Cerebellar nuclear complex (tissue), 1 donor: ENCODE results near the gene NAALADL2.

Experiments
- DNase-seq, 2 experiments: peaks; one replicate each; lab custom pipeline; 2025; lab: John Stamatoyannopoulos, UW

Gene NAALADL2

DNA sequence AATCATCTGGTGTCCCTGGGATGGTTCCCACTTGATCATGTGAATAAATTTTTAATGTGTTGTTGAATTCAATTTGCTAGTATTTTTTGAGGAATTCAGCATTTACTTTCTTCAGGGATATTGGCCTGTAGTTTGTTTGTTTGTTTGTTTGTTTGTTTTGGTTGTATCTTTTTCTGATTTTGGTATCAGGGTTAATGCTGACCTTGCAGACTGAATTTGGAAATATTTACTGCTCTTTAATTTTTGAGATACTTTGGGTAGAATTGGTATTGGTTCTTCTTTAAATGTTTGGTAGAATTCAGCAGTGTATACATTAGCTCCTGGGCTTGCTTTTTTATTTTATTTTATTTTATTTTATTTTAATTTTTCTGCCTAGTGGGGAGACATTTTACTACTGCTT, 803.7 kb downstream of the NAALADL2 start:
- DNase-seq, result no peak

- no peak for DNase-seq
Measured at GRCh38 chr3:175664911-175665310, 805.8 kb downstream of the NAALADL2 start.

GRCh38 chr3:175668300-175668699, 809.2 kb downstream of the NAALADL2 start:
- DNase-seq, result no peak

DNA sequence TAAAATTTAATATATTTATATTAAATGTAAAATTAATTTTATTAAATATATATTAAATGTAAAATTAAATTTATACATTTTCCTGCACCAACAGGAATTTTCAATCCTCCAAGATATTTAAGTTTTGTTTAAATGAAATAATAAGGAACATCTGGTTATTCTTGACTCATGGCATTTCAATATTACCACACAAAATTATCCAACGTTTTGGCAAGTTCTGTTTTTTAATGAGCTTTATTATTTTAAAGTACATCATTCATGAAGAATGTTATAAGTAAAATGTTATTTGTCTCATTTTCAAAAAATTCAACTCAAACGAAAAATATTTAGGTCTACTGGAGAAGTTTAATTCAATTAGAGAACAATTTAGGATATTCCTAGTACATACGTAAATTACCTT, 811.4 kb downstream of the NAALADL2 start:
- DNase-seq, result no peak

DNA sequence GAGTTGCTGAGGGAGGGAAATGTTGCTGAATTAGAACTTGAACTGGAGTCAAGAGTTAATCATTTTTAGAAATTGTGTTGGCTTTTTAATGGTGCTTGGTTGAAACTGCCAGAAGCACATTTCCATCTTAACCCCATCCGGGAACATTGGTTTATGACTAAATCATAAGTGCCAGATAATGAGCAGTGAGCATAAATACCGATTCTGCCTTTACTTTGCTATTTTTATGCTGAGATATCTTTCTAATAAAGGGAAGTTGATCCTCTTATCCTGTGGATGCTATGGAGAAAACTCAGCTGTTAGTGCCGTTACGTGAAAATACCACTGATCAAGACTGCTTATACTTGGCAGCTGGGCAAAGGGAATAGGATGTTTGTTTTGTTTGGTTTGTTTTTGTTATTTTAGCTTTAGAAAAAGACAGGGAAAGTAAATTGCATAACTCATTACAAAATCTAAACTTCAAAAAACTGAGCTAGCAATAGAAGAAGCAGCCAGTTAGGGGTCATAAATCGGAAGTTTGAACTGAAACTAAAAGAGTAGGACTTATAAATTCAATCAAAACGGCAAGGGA, 813.1 kb downstream of the NAALADL2 start:
- DNase-seq, result no peak

DNA sequence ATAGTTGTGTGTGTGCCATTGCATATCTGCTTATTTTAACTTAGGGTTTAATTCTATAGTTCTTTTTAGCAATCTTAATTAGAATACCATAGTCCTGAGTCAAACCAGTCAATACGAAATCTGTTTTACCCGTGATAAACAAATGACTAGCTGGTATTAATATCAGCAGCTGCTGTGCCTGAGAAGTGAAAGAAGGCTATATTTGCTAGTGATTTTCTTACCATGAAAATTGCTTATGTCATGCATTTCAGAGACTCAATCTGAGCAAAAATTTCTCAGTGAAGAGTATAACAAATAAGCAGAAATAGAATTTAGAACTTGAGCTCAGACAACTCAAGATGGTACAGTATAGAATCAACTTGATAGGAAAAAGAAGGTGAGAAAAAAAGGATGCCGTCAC, 820.4 kb downstream of the NAALADL2 start:
- DNase-seq, result no peak

GRCh38 chr3:175692256-175692655, 833.1 kb downstream of the NAALADL2 start:
- no peak for DNase-seq

DNA sequence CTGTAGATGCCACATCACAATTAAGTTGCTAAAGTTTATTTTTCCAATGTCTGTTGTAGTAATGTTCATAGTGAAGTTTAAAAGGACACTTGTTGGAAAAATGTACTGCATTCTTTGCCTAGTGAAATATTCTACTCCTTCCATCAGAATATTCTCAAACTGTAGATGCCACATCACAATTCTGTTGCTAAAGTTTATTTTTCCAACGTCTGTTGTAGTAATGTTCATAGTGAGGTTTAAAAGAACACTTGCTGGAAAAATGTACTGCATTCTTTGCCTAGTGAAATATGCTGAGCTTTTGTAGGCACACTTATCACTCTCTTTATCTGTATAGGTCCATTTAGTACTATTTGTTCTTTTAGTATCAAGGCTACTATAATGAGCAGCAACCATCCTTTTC, 836.1 kb downstream of the NAALADL2 start:
- no peak for DNase-seq

DNA sequence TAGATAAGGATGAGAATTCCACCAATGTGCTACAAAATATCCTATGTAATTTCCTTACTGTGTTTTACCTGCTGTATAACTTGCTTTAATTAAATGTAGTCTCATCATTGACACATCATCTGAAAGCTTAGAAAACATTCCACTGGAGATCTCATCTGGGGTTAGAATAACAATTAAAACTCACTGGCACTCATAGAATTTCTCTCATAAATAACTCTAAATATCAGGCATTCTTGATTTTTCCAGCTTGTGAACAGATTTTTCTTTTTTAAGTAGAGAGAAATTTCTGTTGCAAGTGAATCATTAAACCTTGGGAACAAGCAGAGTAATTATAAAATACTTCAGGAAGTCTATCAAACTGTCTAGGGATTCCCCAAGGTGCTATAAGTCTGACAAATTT, 843.8 kb downstream of the NAALADL2 start:
- no peak for DNase-seq

DNA sequence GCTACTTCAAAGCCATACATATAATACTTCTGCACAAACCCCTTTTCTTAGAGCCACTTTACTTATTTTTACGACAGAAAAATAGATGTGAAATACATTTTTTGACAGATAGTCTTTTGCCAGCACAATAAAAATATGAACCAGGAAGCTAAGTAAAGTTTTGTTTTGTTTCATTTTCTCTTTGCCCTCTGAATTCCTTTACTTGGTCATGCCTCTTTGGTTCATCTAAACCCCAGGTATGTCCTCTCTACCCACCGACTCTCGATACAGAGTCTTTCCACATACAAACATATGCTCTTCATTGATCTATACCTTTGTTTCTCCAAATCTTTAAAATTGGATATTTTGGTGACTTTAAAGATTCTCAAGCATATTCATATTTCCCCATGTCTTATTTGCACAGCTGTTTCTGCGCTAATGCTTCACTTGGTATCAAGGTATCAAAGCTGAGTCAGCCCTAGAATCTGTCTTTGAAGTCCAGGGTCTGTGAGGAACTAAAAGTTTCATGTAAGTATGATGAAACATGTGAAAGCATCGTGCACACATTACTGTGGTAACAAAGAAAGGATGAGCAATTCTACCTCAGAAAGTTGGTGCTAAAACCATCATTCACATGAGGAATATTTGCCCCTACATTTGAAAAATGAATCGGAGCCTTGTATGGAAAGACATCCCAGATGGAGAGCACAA, 845.4 kb downstream of the NAALADL2 start:
- no peak for DNase-seq

- no peak for DNase-seq
Measured at GRCh38 chr3:175713268-175713667, 854.1 kb downstream of the NAALADL2 start.

- no peak for DNase-seq
Measured at GRCh38 chr3:175716446-175716845, 857.3 kb downstream of the NAALADL2 start.

DNA sequence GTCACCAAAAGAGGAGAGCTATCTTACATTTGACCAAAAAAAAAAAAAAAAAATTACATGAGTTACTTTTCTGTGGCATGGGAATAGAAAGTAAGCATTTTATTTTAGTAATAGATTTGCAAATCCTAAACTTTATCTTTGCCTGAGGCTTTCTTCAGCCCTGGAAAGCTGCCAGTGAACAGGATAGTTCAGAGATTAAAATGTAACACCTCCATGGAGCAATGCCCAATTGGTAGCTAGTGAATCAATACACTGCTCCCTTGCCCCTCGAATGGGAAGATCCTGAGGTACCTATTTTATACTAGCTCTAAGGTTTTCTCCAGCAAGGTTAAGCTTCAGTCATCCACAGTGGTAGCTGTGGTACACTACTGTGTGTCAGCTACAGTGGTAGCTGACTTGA, 867.1 kb downstream of the NAALADL2 start:
- no peak for DNase-seq

DNA sequence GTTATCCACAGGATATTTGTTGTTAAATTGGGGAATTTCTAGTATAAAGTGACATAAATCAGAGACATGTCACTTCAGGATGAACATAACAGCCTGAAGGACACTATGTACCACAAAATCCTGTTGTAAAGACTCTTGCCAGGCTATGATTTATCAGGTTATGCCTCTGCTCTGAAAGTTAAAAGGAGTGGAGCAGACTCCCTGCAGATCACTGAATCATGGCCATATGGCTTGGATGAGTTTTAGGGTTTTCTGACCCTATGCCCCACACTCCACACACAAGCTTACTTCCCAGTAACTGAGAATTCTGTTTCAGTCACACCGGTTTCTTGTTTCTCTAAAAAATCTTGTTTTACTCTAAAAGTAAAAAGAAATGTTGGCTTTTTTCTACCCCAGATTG, 869.4 kb downstream of the NAALADL2 start:
- DNase-seq, result no peak

DNA sequence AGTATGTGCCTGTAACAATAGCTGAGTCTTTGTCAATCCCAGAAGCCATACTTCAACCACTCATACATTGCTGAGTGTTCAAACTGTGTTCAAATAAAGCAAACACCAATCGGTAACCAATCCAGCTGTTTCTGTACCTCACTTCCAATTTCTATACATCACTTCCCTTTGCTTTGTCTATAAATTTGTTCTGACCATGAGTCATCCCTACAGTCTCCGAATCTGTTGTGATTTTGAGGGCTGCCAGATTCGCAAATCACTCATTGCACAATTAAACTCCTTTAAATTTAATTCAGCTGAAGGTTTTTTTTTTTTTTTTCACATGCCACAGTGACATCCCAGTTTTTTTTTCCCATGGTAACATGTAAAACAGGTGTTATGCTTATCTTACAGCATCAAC, 870.3 kb downstream of the NAALADL2 start:
- DNase-seq, result no peak

DNA sequence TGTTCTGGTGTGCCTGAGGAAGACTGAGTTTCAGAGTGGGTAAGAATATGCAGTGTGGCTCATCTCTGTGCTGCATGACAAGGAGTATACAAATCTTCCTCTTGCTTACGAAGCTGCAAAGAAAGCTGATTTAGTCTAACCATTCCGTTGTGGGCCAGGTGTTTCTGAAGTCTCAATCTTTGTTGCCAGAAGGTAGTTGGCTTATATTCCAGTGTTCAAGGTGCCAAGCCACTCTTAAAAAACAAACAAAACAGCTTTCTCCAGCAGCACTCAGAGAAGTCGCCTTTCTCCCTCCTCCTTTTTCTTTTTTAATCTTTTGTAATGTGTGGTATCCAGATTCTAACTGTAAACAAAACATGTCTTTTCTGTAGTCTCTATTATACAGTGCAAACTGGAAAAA, 872.4 kb downstream of the NAALADL2 start:
- no peak for DNase-seq

DNA sequence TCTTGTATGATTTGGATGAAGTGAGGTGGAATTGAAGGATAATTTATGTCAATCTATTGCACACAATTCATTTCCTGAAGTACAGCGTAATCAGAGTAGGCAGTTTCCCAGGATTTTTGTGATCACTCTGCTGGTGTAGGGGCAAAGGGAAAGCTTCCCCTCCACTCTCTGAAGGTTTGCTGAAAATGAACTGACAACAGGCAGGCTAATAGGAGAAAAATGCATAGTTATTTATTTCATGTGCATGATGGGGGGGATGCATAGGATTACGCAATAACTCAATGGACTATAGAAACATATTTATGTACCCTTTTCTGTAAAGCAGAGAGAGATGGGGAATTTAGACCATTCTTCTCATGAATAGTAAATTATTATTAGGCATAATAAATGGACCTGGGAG, 872.9 kb downstream of the NAALADL2 start:
- no peak for DNase-seq

- no peak for DNase-seq
Measured at GRCh38 chr3:175735866-175736265, 876.7 kb downstream of the NAALADL2 start.

GRCh38 chr3:175737646-175738572, 878.8 kb downstream of the NAALADL2 start:
- DNase-seq, result no peak

DNA sequence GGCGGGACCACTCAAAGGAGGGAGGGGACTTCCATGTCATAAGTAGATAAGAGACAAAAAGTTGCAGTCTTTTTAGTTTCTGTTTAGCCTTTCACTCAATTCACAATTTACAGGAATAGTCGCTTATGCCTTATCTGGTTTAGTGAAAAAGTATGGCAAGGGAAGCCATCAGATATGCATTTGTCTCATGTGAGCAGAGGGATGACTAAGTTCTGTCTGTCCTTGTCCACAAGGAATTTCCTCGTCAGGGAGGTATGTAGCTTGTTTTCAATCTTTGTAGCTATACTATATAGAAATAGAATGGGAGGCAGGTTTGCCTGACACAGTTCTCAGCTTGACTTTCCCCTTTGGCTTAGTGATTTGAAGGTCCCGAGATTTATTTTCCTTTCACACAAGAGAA, 882.8 kb downstream of the NAALADL2 start:
- DNase-seq, result no peak

DNA sequence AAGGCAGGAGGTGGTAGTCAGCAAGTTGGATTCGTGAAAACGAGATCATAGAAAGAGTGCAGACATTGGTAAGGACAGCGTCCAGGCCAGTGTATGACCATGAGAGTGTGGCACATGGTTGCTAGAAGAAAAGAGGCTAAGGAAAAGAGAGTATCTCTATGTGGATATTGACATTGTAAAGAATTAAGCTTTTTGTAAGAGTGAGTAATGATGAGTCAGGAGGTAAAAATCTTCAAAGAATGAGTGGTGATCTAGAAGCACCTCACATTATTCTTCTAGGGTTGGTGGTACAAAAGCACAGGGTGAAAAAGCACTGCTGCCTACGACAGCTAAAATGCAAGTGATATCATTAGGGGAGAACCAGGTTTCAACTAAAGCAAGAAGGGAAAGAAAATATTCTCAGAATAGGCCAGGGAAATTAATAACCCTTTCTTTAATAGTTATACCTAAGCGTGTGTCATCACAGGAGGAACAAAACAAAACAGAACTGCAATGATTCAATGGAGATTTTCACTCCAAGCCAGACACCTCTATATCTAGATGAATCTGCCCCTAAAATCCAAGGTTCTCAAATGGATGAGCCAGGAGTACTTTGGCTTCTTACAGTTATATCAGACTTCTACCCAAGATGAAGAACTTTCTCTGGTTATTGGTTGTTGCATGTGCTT, 884.7 kb downstream of the NAALADL2 start:
- DNase-seq, result no peak

- DNase-seq, result no peak
Measured at GRCh38 chr3:175746308-175746707, 887.2 kb downstream of the NAALADL2 start.
